ENCODE data around the gene MANEAL.

GRCh38 chr1:37807555-37808368 is 14.1 kb downstream of the MANEAL start, which contains the start of the genes C1orf122 and YRDC:
- TF ChIP-seq CTCF (IDR thresholded peaks at IDR 0.05; ENCODE audit: low read depth, low read length, missing input control) (no peak), RAD21 (IDR thresholded peaks at IDR 0.05) (no peak), SP1 (IDR thresholded peaks at IDR 0.05) (no peak), MAX (IDR thresholded peaks at IDR 0.05) (no peak), YY1 (IDR thresholded peaks at IDR 0.05) (no peak)
